Lower lobe of right lung (tissue), 2 donors: ENCODE measurements around the gene IL4I1. TPM values are rescaled to one million over a fixed set of nuclear protein-coding genes. Genes with fewer than 3 reads are reported as not detected.

Experiments used
- ATAC-seq, 2 donors: fragments of 200-7000 bp; cut with Tn5 transposase; one replicate each; pipeline ENCODE4 v1.9.1; 2020 to 2022; ENCODE audit warnings: mild to moderate bottlenecking in 2 of 2, moderate library complexity in 2 of 2
- DNase-seq: peaks from one replicate; pipeline ENCODE4 v3.0.0-alpha.2; 2020
- H3K27ac ChIP-seq: fragments of 200-600 bp; one replicate; pipeline ENCODE4 v1.8.0; 2022
- H3K27me3 ChIP-seq: fragments of 200-600 bp; one replicate; pipeline ENCODE4 v1.8.0; 2022; ENCODE audit warnings: low read depth
- H3K36me3 ChIP-seq: fragments of 200-600 bp; one replicate; pipeline ENCODE4 v1.8.0; 2022; ENCODE audit warnings: mild to moderate bottlenecking
- H3K4me1 ChIP-seq: fragments of 200-600 bp; one replicate; pipeline ENCODE4 v1.8.0; 2022
- H3K4me3 ChIP-seq: fragments of 200-600 bp; one replicate; pipeline ENCODE4 v1.8.0; 2022; ENCODE audit warnings: mild to moderate bottlenecking
- H3K9me3 ChIP-seq: fragments of 200-600 bp; one replicate; pipeline ENCODE4 v1.8.0; 2022
- intact Hi-C: fragments of 100-400 bp; cut with DNase I; formaldehyde crosslinking; loops from one replicate; pipeline ENCODE4 v1.11.0; 2022
- total RNA-seq: library from RNA; stranded (reverse); fragmentation: NEBNext Ultra II Directional; extraction: Animal tissue kit (Norgen Biotek cat#: 25700); gene quantifications from one replicate; pipeline ENCODE4 v1.2.1, GENCODE V29; 2021
- TF ChIP-seq, protein P1 (sequence below): fragments of 200-600 bp; IDR thresholded peaks from one replicate; pipeline ENCODE4 v1.8.0; 2022; ENCODE audit warnings: antibody characterized with exemption, mild to moderate bottlenecking
- donor health status: DM: no; HTN: yes; CAD: no; lungs with severe emphysema.

IL4I1 gene
- total RNA-seq, 1 donor from 2014 or later, result 1.6 TPM

DNA sequence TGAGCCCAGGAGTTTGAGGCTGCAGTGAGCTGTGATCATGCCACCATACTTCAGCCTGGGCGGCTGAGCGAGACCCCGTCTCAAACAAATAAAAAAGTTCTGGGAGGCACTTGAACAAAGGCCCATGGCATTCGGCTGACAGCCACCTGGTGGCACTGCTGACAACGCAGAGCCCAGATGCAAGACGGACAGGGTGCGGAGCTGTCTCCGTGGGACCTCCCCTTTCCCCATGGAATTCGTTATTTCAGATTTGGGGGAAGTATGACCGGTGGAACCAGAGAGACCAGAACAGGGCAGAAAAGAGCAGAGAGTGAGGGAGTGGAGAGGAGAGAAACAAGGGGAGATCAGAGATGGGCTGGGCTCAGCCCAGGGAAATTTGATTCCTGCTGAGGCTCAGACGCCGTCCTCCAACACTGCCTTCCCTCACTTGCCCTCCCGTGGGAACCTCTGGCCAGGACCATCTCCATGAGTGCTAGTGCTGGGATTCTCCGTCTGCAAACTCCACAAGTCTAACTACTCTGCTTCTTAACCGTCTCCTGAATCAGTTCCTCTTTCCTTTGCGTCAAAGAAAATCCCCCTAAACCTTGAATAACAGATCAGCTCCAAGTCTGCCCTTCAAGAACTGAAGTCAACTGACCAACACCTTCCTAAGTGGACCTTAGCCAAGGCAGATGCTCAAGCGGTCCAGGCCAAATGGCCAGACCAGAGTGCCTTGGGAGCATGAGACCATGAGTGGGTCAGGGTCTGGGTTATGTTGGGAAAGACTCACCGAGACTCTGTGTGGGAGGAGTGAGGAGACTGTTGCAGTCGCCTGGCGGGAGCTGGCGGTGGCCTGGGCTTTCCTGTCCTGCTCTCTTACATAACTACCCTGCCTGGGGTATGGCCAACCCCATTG lies 20.4 kb upstream of the IL4I1 start:
- peak; percentile 19 to 41 for ATAC-seq
- no peak overlapping the region for H3K27ac ChIP-seq
- peaks cover 55% of the 10 kb centered on the region for H3K36me3 ChIP-seq
- H3K4me3 ChIP-seq, result no peak overlapping the region
- peaks cover 8% of the 10 kb centered on the region for H3K4me1 ChIP-seq
- TF ChIP-seq, protein P1, sequence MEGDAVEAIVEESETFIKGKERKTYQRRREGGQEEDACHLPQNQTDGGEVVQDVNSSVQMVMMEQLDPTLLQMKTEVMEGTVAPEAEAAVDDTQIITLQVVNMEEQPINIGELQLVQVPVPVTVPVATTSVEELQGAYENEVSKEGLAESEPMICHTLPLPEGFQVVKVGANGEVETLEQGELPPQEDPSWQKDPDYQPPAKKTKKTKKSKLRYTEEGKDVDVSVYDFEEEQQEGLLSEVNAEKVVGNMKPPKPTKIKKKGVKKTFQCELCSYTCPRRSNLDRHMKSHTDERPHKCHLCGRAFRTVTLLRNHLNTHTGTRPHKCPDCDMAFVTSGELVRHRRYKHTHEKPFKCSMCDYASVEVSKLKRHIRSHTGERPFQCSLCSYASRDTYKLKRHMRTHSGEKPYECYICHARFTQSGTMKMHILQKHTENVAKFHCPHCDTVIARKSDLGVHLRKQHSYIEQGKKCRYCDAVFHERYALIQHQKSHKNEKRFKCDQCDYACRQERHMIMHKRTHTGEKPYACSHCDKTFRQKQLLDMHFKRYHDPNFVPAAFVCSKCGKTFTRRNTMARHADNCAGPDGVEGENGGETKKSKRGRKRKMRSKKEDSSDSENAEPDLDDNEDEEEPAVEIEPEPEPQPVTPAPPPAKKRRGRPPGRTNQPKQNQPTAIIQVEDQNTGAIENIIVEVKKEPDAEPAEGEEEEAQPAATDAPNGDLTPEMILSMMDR, result no peak
- no peak for DNase-seq
- no peaks in the 10 kb centered on the region for H3K9me3 ChIP-seq
- no peaks in the 10 kb centered on the region for H3K27me3 ChIP-seq
- intact Hi-C loops, result no loop called here

DNA sequence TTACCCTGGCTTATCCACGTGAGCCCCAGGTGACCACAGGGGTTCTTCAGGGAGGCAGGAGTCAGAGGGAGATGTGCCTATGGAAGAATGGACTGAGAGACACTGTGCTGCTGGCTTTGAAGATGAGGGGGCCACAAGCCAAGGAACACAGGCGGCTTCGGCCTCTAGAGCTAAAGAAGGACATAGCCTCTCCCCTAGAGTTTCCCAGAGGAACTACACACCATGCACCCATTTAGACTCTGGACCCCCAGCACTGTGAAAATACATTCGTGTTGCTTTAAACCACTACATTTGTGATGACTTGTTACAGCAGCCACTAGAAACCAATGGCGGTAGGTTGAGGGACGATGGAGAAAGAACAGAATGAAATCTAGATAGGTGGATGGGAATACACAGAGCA lies 18.6 kb upstream of the IL4I1 start:
- H3K4me3 ChIP-seq, result no peak overlapping the region
- DNase-seq, result no peak
- peaks cover 22% of the 10 kb centered on the region for H3K4me1 ChIP-seq
- intact Hi-C loops, result no loop called here
- ATAC-seq, result no peak
- H3K27ac ChIP-seq, result no peak overlapping the region
- H3K9me3 ChIP-seq, result no peaks in the 10 kb centered on the region
- peaks cover 43% of the 10 kb centered on the region for H3K36me3 ChIP-seq
- no peaks in the 10 kb centered on the region for H3K27me3 ChIP-seq
- TF ChIP-seq, protein P1, result no peak

DNA sequence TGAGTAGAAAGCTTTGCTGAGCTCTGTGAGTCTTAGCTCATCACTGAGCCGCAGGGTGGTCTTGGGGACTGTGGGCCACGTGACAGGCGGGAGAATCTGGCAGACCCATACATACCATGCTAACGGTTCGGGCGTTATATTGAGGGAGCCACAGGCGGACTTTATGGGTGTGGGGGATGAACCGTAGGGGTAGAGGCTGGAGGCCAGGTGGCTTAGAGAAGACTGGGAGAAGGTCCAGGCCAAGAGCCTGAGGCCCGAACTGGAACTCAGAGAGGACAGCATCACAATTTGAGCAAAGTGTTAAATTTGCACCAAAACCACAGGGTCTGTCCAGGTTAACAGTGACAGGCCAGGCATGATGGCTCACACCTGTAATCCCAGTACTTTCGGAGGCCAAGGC lies 17.0 kb upstream of the IL4I1 start:
- no peaks in the 10 kb centered on the region for H3K9me3 ChIP-seq
- TF ChIP-seq, protein P1, result no peak
- H3K4me3 ChIP-seq, result no peak overlapping the region
- intact Hi-C loops, result no loop called here
- H3K36me3 ChIP-seq, result peaks cover 55% of the 10 kb centered on the region
- H3K4me1 ChIP-seq, result peaks cover 22% of the 10 kb centered on the region
- no peak overlapping the region for H3K27ac ChIP-seq
- no peaks in the 10 kb centered on the region for H3K27me3 ChIP-seq
- DNase-seq (no peak), ATAC-seq (no peak)

DNA sequence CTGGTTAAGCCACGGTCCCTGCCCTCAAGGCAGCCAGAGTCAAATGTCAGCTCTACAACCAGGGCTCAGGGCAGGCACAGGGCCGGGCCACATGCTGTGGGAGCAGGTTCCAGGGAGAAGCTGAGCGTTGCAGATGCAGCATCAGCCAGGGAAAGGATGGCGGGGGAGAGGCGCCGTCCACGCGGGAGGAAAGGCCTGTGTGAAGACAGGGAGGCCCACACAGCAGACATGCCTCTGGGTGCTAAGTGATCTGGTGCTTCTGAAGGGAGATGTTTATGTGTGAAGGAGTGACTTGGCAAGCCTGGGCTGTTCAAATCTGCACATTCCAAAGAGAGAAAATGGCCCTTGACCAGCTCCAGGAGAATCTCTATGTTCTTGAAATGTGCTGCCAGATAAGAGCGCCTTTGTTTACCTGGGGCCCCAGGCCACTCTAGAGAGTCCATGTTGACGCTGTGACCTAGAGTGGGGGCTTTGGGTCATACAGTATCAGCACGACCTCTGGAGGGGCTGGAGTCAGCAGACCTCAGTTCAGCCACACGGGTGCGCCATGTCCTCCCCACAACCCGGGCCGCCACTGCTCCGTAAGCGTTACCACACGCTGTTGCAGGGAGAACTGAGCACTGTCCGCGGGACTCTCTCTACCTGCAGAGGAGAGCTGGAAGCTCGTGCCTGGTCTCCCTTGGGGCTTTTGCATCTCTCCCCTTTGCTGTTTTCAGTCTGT lies 16.4 kb upstream of the IL4I1 start:
- DNase-seq (no peak), ATAC-seq (peak; percentile 24 to 53)
- Histone ChIP-seq H3K9me3 (no peaks in the 10 kb centered on the region), H3K4me3 (no peak overlapping the region), H3K4me1 (peaks cover 22% of the 10 kb centered on the region), H3K36me3 (peaks cover 57% of the 10 kb centered on the region), H3K27me3 (no peaks in the 10 kb centered on the region), H3K27ac (no peak overlapping the region)
- TF ChIP-seq, protein P1, result no peak
- intact Hi-C loops, result no loop called here

DNA sequence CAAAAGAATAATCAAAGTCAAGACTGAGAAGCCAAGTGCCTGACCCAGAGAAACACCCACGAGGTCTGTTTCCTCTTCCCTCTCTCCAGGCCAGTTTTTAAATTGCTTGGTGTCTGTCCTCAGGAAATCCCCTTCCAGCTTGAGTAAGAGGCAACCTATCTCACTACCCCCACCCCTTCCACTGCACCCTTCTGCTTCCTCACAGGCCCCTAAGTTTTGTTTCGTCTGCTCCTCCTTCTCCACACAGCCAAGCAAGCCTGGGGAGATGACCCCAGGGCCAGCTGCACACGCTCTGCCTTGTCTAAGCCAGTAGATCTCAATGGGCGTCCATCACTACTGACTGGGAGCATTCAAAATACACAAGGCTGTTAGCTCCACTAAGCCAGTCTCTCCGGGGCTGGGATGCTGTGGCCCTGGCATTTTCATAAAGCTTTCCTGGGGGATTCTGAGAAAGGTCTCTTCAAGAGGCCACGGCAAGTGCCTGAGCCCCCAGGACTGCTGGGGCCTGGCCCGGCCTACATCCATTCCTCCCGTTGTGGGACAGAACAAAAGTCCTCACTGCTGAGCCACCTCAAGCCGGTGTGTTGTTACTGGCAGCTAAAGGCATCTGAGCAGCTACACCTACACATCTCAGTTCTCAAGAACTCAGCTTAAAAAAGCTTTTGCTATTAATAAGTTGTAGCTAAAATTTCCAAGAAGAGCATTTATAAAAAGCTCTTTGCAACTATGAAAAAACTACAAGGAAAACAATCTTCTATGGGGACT lies 14.9 kb upstream of the IL4I1 start:
- intact Hi-C loops, result no loop called here
- TF ChIP-seq, protein P1, result no peak
- no peaks in the 10 kb centered on the region for H3K9me3 ChIP-seq
- no peaks in the 10 kb centered on the region for H3K27me3 ChIP-seq
- H3K4me1 ChIP-seq, result peaks cover 22% of the 10 kb centered on the region
- H3K36me3 ChIP-seq, result peaks cover 61% of the 10 kb centered on the region
- peak in 1 of 2 donors; percentile 26 for ATAC-seq
- H3K27ac ChIP-seq, result peak overlapping the region; percentile 18
- no peak overlapping the region for H3K4me3 ChIP-seq
- DNase-seq, result no peak
